KMS-11 (cell line): Measurements from ENCODE around the gene USP31.

Experiments
- H2AFZ ChIP-seq: fragments of 200-600 bp; sonication (generic); 2 replicates; pipeline ENCODE4 v1.6.1; 2016; ENCODE audit warnings: antibody characterized with exemption, mixed run types, low read depth
- H3K27ac ChIP-seq: fragments of 200-600 bp; sonication (generic); 2 replicates; pipeline ENCODE4 v1.6.1; 2016; ENCODE audit warnings: mild to moderate bottlenecking, mixed run types
- H3K27me3 ChIP-seq: fragments of 200-600 bp; sonication (generic); 2 replicates; pipeline ENCODE4 v1.6.1; 2017; ENCODE audit warnings: mild to moderate bottlenecking, low read depth, mixed run types, moderate library complexity; ENCODE audit not compliant: insufficient read depth
- H3K36me3 ChIP-seq: fragments of 200-600 bp; sonication (generic); 2 replicates; pipeline ENCODE4 v1.6.1; 2017; ENCODE audit warnings: mild to moderate bottlenecking, mixed run types; ENCODE audit not compliant: insufficient read depth
- H3K4me1 ChIP-seq: fragments of 200-600 bp; sonication (generic); 2 replicates; pipeline ENCODE4 v1.6.1; 2016; ENCODE audit warnings: mild to moderate bottlenecking, low read depth, mixed run types; ENCODE audit not compliant: poor library complexity, severe bottlenecking
- H3K4me2 ChIP-seq: fragments of 200-600 bp; sonication (generic); 2 replicates; pipeline ENCODE4 v1.7.0; 2016; ENCODE audit warnings: mild to moderate bottlenecking, mixed run types
- H3K4me3 ChIP-seq: fragments of 200-600 bp; sonication (generic); IDR thresholded peaks from 2 replicates; pipeline ENCODE4 v1.6.1; 2017; ENCODE audit warnings: low read depth, low read length, mixed read lengths; ENCODE audit not compliant: insufficient read depth
- H3K79me2 ChIP-seq: fragments of 200-600 bp; sonication (generic); 2 replicates; pipeline ENCODE4 v1.6.1; 2016; ENCODE audit warnings: low read depth, mixed run types; ENCODE audit not compliant: insufficient read depth
- H3K9ac ChIP-seq: fragments of 200-600 bp; sonication (generic); 2 replicates; pipeline ENCODE4 v1.6.1; 2016; ENCODE audit warnings: mild to moderate bottlenecking, mixed run types
- H4K20me1 ChIP-seq: fragments of 200-600 bp; sonication (generic); 2 replicates; pipeline ENCODE4 v1.6.1; 2016; ENCODE audit warnings: mild to moderate bottlenecking, mixed run types; ENCODE audit not compliant: insufficient read depth
- CTCF ChIP-seq: fragments of 200-600 bp; sonication (generic); conservative IDR thresholded peaks from 2 replicates; pipeline ENCODE4 v1.6.1; 2017; ENCODE audit warnings: low read depth, mild to moderate bottlenecking, antibody characterized with exemption, low read length, moderate library complexity, mixed read lengths

USP31 gene

GRCh38 chr16:23031508-23032098 lies 117.6 kb downstream of the USP31 start:
- Histone ChIP-seq H3K9ac (no peak overlapping the region), H3K27ac (no peak overlapping the region), H3K4me1 (no peaks in the 10 kb centered on the region), H3K36me3 (no peaks in the 10 kb centered on the region), H3K79me2 (no peaks in the 10 kb centered on the region), H3K4me3 (no peak overlapping the region), H3K27me3 (no peaks in the 10 kb centered on the region), H3K4me2 (no peak overlapping the region), H2AFZ (no peak overlapping the region), H4K20me1 (no peaks in the 10 kb centered on the region)
- no peak for TF ChIP-seq CTCF

GRCh38 chr16:23029733-23030420 lies 119.4 kb downstream of the USP31 start:
- Histone ChIP-seq H3K27ac (no peak overlapping the region), H3K9ac (no peak overlapping the region), H3K79me2 (no peaks in the 10 kb centered on the region), H2AFZ (no peak overlapping the region), H3K4me3 (no peak overlapping the region), H3K36me3 (no peaks in the 10 kb centered on the region), H4K20me1 (no peaks in the 10 kb centered on the region), H3K4me1 (no peaks in the 10 kb centered on the region), H3K27me3 (no peaks in the 10 kb centered on the region), H3K4me2 (no peak overlapping the region)
- no peak for TF ChIP-seq CTCF

- H3K27me3 ChIP-seq = no peaks in the 10 kb centered on the region
- no peaks in the 10 kb centered on the region for H4K20me1 ChIP-seq
- no peak overlapping the region for H3K27ac ChIP-seq
- H3K36me3 ChIP-seq = no peaks in the 10 kb centered on the region
- H3K79me2 ChIP-seq = no peaks in the 10 kb centered on the region
- H3K4me3 ChIP-seq = no peak overlapping the region
- H3K9ac ChIP-seq = no peak overlapping the region
- H3K4me1 ChIP-seq = no peaks in the 10 kb centered on the region
- no peak for TF ChIP-seq CTCF
- no peak overlapping the region for H3K4me2 ChIP-seq
- H2AFZ ChIP-seq = no peak overlapping the region
Observed at GRCh38 chr16:23027386-23027785, 121.9 kb downstream of the USP31 start.

- Histone ChIP-seq H3K4me3 (no peak overlapping the region), H3K27ac (no peak overlapping the region), H3K4me1 (no peaks in the 10 kb centered on the region), H2AFZ (no peak overlapping the region), H3K27me3 (no peaks in the 10 kb centered on the region), H3K36me3 (no peaks in the 10 kb centered on the region), H4K20me1 (no peaks in the 10 kb centered on the region), H3K4me2 (no peak overlapping the region), H3K9ac (no peak overlapping the region), H3K79me2 (no peaks in the 10 kb centered on the region)
- TF ChIP-seq CTCF = no peak
Observed at GRCh38 chr16:23026784-23027362, 122.4 kb downstream of the USP31 start.
